ENCODE data around the gene ANAPC16.

The ANAPC16 gene

DNA sequence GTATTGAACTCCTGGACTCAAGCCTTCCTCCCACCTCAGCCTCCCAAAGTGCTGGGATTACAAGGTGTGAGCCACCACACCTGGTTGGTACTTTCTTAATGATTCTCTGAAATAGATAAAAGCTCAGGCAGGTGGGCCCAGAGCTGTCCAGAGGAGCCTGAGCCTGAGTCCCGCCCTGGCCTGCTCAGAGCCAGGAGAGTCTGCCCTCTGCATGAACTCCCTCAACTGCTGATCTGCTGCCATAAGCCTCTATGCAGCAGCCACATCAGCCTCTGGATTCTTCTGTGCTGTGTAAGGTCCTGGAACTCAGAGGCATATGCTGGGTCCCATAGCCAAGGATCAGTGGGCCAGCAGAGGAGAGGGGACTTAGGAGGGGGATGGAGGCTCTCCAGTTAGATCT lies 34.9 kb downstream of the ANAPC16 start:
- no peak for DNase-seq (ENCODE audit: low read depth)
- no peak for TF ChIP-seq CTCF (IDR thresholded peaks at IDR 0.05; ENCODE audit: insufficient read depth, low read depth, low read length, missing control alignments)
- no peak overlapping the region for H3K4me3 ChIP-seq (ENCODE audit: low read depth, low read length)

DNA sequence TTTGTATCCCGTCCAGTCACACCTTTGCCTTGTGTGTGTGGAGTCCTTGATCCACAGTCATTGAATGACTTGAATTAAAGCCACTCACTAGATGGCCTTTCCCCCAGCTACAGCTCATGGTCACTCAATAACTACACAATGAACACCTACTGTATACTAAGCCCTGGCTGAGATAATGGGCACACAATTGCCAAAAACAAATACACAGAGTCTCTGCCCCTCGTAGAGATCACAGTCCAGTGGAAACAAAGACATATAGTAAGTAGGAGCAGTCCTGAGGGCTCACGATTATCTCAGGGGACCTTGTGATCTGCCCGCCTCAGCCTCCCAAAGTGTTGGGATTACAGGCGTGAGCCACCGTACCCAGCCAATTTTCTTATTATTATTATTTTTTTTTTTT lies 35.8 kb downstream of the ANAPC16 start:
- TF ChIP-seq CTCF (IDR thresholded peaks at IDR 0.05; ENCODE audit: insufficient read depth, low read depth, low read length, missing control alignments), result no peak
- H3K4me3 ChIP-seq (ENCODE audit: low read depth, low read length), result no peak overlapping the region
- DNase-seq (ENCODE audit: low read depth), result no peak

- H3K4me3 ChIP-seq (ENCODE audit: low read depth, low read length), result no peak overlapping the region
- DNase-seq (ENCODE audit: low read depth), result no peak
- no peak for TF ChIP-seq CTCF (IDR thresholded peaks at IDR 0.05; ENCODE audit: insufficient read depth, low read depth, low read length, missing control alignments)
Observed at GRCh38 chr10:72252972-72253371, 37.2 kb downstream of the ANAPC16 start.

DNA sequence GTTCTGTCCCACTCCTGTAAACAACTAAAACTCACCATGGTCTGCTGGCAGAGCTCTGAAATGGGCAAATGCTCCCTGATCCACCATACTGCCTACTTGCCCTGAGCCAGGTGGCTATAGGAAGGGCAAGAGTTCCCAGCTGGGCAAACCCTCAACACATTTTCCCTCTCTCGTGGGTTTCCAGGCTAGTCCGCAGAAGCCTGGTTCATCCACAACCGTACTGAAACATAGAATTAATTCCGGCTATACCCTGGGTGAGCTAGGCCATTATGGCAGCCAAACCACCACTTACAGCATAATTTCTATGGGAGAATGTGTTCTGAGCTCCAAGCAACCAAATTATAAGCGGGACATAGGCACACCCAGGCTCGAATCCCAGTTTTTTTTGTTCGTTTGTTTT lies 37.8 kb downstream of the ANAPC16 start:
- no peak for TF ChIP-seq CTCF (IDR thresholded peaks at IDR 0.05; ENCODE audit: insufficient read depth, low read depth, low read length, missing control alignments)
- no peak for DNase-seq (ENCODE audit: low read depth)
- no peak overlapping the region for H3K4me3 ChIP-seq (ENCODE audit: low read depth, low read length)

DNA sequence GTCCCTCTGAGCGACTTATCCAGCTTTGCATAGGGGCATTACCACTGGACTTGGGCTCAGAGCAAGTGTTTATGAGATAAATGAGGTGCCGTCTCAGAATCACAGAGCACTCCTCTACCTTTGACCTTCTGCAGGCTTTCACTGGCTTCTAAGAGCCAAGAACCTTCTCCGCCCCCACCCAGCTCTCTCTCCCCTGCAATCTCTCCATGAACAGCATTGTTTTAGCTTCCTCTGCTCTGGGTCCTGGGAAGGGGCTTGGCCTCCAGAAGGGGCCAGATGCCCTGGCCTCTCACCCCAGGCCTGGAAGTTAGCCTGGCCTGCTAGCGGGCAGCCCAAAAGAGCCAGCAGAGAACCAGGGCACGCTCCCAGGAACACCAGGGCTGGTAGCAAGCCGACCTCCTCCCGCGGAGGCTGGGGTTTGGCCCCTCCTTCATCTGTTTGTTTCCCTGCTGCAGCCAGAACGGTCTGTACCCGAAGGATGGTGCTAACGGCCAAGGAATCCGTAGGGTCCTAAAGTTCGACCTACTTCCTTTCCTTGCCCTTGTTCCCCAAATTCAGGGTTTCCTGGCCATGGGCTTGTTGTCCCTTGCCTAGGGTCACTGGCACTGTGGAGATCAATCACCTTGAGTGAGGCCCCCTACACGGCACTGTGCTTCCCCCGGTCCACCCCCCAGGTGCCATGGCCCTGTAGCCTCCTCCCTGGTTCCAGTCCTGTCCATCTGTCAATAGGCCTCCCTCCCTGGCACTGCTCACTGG lies 39.2 kb downstream of the ANAPC16 start:
- peak overlapping the region; percentile 40 for H3K4me3 ChIP-seq (ENCODE audit: low read depth, low read length)
- DNase-seq (ENCODE audit: low read depth), result peak; percentile 70
- no peak for TF ChIP-seq CTCF (IDR thresholded peaks at IDR 0.05; ENCODE audit: insufficient read depth, low read depth, low read length, missing control alignments)

DNA sequence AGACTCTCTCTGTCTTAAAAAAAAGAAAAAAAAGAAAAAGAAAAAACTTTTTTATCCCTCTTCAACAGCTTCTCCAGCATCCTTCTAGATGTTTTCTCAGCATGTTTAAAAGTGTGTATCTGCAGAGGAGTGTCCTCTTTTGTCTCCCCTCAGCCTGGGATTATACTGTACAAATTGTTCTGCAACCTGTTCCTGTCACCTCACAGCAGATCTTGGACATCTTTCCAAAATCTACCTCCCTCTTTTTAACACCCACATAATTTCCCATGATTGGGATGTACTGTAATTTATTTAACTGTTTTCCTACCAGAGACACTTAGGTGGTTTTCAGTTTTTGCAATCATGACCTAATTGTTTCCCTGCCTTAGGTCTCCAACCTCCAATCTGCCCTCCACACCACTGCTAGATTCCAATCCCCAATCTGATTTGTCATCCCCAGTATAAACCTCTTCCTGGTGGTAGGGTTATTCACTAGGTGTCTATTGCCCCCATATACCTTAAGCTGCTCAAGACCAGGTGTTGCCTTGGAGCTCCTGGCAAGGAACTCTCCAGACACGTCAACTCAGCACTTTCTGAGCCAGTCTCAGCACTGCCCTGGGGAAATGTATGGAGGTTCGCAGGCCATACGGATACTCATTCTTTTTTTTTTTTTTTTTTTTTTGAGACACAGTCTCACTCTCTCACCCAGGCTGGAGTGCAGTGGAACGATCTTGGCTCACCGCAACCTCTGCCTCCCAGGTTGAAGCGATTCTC lies 40.3 kb downstream of the ANAPC16 start:
- H3K4me3 ChIP-seq (ENCODE audit: low read depth, low read length), result no peak overlapping the region
- DNase-seq (ENCODE audit: low read depth), result no peak
- no peak for TF ChIP-seq CTCF (IDR thresholded peaks at IDR 0.05; ENCODE audit: insufficient read depth, low read depth, low read length, missing control alignments)

Measured in GM12865 (cell line).